Neural cell (in vitro differentiated cells): ENCODE results near the gene IFITM2.

Source experiments
- EP300 ChIP-seq: fragments of 450-650 bp; conservative IDR thresholded peaks from 2 replicates; pipeline ENCODE4 v1.6.1; 2014; ENCODE audit warnings: antibody characterized with exemption, mild to moderate bottlenecking, moderate library complexity; ENCODE audit not compliant: poor library complexity, severe bottlenecking
- EZH2 ChIP-seq: fragments of 200-600, 300-800 bp; shearing (Covaris generic), sonication (generic); IDR thresholded peaks from 2 replicates; pipeline ENCODE4 v1.6.1; 2014; ENCODE audit warnings: antibody characterized with exemption, low read length, borderline replicate concordance, mild to moderate bottlenecking; ENCODE audit not compliant: insufficient read depth, poor library complexity, severe bottlenecking
- POLR2AphosphoS5 ChIP-seq: IDR thresholded peaks from 2 replicates; pipeline ENCODE4 v1.6.1; 2012
- REST ChIP-seq: IDR thresholded peaks from 2 replicates; pipeline ENCODE4 v1.6.1; 2012; ENCODE audit warnings: borderline replicate concordance
- SMC3 ChIP-seq: fragments of 450-650 bp; conservative IDR thresholded peaks from 2 replicates; pipeline ENCODE4 v1.6.1; 2014; ENCODE audit warnings: antibody characterized with exemption, mild to moderate bottlenecking, moderate library complexity; ENCODE audit not compliant: poor library complexity
- TF ChIP-seq, protein P1 (sequence below): fragments of 450-650 bp; IDR thresholded peaks from 2 replicates; pipeline ENCODE4 v1.5.1; 2014; ENCODE audit warnings: antibody characterized with exemption, mild to moderate bottlenecking, moderate library complexity; ENCODE audit not compliant: poor library complexity, severe bottlenecking

DNA sequence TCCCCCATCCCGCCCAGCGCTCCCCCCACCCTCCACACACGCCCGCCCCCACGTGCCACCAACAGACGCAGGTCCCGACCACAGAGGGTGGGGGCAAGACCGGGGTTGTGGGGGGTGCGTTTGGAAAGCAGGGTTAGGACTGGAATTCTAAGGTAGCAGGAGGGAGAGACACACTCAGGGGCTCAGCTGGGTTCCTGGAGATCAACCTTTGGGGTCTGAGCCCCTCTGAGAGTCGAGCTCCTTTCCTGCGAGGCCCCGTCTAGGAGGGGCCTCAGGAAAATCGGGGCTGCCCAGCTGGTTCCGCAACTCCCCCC is 18.3 kb upstream of the IFITM2 start:
- TF ChIP-seq, protein P1, sequence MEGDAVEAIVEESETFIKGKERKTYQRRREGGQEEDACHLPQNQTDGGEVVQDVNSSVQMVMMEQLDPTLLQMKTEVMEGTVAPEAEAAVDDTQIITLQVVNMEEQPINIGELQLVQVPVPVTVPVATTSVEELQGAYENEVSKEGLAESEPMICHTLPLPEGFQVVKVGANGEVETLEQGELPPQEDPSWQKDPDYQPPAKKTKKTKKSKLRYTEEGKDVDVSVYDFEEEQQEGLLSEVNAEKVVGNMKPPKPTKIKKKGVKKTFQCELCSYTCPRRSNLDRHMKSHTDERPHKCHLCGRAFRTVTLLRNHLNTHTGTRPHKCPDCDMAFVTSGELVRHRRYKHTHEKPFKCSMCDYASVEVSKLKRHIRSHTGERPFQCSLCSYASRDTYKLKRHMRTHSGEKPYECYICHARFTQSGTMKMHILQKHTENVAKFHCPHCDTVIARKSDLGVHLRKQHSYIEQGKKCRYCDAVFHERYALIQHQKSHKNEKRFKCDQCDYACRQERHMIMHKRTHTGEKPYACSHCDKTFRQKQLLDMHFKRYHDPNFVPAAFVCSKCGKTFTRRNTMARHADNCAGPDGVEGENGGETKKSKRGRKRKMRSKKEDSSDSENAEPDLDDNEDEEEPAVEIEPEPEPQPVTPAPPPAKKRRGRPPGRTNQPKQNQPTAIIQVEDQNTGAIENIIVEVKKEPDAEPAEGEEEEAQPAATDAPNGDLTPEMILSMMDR = no peak
- no peak for TF ChIP-seq POLR2AphosphoS5
- no peak for TF ChIP-seq EZH2
- TF ChIP-seq SMC3 = no peak
- no peak for TF ChIP-seq REST
- no peak for TF ChIP-seq EP300
